GM12891 (cell line): Measurements from ENCODE around the gene ZNF512.

Source experiments
- POLR2A ChIP-seq: IDR thresholded peaks from 2 replicates; pipeline ENCODE4 v1.6.1; 2011; ENCODE audit warnings: low read depth, low read length, control low read depth
- POLR2AphosphoS5 ChIP-seq: IDR thresholded peaks from 2 replicates; pipeline ENCODE4 v1.6.1; 2011; ENCODE audit warnings: low read depth, low read length, control low read depth
- POU2F2 ChIP-seq: IDR thresholded peaks from 2 replicates; pipeline ENCODE4 v1.6.1; 2011; ENCODE audit warnings: low read depth, mild to moderate bottlenecking, control low read depth, low read length, moderate library complexity
- TAF1 ChIP-seq: IDR thresholded peaks from 2 replicates; pipeline ENCODE4 v1.6.1; 2011; ENCODE audit warnings: low read depth, low read length, control low read depth

- TF ChIP-seq TAF1 (no peak), POLR2A (no peak), POLR2AphosphoS5 (no peak), POU2F2 (no peak)
Measured at GRCh38 chr2:27634291-27634690, 51.4 kb downstream of the ZNF512 start.
